Lower lobe of right lung (tissue), 2 donors: ENCODE data around the gene XRCC3. TPM values are rescaled to one million over a fixed set of nuclear protein-coding genes. Genes with fewer than 3 reads are reported as not detected.

Source experiments
- ATAC-seq, 2 donors: fragments of 200-7000 bp; cut with Tn5 transposase; one replicate each; pipeline ENCODE4 v1.9.1; 2020 to 2022; ENCODE audit warnings: mild to moderate bottlenecking in 2 of 2, moderate library complexity in 2 of 2
- DNase-seq: peaks from one replicate; pipeline ENCODE4 v3.0.0-alpha.2; 2020
- H3K27ac ChIP-seq: fragments of 200-600 bp; one replicate; pipeline ENCODE4 v1.8.0; 2022
- H3K27me3 ChIP-seq: fragments of 200-600 bp; one replicate; pipeline ENCODE4 v1.8.0; 2022; ENCODE audit warnings: low read depth
- H3K36me3 ChIP-seq: fragments of 200-600 bp; one replicate; pipeline ENCODE4 v1.8.0; 2022; ENCODE audit warnings: mild to moderate bottlenecking
- H3K4me1 ChIP-seq: fragments of 200-600 bp; one replicate; pipeline ENCODE4 v1.8.0; 2022
- H3K4me3 ChIP-seq: fragments of 200-600 bp; one replicate; pipeline ENCODE4 v1.8.0; 2022; ENCODE audit warnings: mild to moderate bottlenecking
- H3K9me3 ChIP-seq: fragments of 200-600 bp; one replicate; pipeline ENCODE4 v1.8.0; 2022
- intact Hi-C: fragments of 100-400 bp; cut with DNase I; formaldehyde crosslinking; loops from one replicate; pipeline ENCODE4 v1.11.0; 2022
- total RNA-seq: library from RNA; stranded (reverse); fragmentation: NEBNext Ultra II Directional; extraction: Animal tissue kit (Norgen Biotek cat#: 25700); gene quantifications from one replicate; pipeline ENCODE4 v1.2.1, GENCODE V29; 2021
- TF ChIP-seq, protein P1 (sequence below): fragments of 200-600 bp; IDR thresholded peaks from one replicate; pipeline ENCODE4 v1.8.0; 2022; ENCODE audit warnings: antibody characterized with exemption, mild to moderate bottlenecking
- donor health status: DM: no; HTN: yes; CAD: no; lungs with severe emphysema.

XRCC3 gene
- total RNA-seq, 1 donor from 2014 or later, result 5.0 TPM

DNA sequence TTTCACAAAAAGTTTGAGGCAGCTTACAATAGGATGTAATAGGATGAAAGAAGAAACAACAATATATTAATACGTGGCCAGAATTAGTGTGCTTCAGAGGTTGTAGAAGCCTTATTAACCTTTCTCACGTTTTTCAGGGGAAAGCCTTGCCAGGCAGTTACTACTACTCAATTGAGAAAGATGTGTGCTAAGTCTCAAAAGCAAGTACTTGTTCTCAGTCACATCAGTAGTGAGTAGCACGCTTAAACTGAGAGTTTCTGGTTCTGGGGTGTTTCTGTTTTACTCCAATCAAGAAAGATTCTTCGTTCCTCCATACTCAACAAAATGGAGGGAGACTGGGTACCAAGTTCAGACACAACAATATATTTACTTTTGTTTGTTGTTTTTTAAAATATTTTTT is 47.6 kb downstream of the XRCC3 start:
- Histone ChIP-seq H3K27me3 (no peaks in the 10 kb centered on the region), H3K4me3 (no peak overlapping the region), H3K4me1 (peaks cover 8% of the 10 kb centered on the region), H3K27ac (no peak overlapping the region), H3K9me3 (no peaks in the 10 kb centered on the region), H3K36me3 (peaks cover 100% of the 10 kb centered on the region)
- TF ChIP-seq, protein P1, sequence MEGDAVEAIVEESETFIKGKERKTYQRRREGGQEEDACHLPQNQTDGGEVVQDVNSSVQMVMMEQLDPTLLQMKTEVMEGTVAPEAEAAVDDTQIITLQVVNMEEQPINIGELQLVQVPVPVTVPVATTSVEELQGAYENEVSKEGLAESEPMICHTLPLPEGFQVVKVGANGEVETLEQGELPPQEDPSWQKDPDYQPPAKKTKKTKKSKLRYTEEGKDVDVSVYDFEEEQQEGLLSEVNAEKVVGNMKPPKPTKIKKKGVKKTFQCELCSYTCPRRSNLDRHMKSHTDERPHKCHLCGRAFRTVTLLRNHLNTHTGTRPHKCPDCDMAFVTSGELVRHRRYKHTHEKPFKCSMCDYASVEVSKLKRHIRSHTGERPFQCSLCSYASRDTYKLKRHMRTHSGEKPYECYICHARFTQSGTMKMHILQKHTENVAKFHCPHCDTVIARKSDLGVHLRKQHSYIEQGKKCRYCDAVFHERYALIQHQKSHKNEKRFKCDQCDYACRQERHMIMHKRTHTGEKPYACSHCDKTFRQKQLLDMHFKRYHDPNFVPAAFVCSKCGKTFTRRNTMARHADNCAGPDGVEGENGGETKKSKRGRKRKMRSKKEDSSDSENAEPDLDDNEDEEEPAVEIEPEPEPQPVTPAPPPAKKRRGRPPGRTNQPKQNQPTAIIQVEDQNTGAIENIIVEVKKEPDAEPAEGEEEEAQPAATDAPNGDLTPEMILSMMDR, result no peak
- intact Hi-C loops, result no loop called here
- no peak for ATAC-seq
- no peak for DNase-seq

DNA sequence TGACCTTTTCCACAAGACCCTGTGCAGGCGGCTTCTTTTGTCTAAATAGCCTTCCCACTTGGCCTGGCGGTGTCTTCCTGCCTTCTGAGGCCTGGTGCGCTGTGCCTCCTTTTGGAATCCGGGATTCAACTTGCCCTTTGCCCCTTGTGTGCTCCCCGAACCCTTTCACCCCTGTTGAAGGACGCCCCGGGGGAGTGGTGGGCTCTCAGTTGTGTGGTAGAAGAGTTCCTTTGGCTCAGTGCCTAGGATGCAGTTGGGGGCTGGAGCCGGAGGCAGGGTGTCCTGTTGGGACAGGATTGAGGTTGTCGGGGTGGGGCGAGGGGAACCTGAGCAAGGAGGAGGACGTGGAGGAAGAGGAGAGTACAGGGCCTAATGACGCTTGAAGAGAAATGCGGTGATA is 51.7 kb downstream of the XRCC3 start:
- no peaks in the 10 kb centered on the region for H3K9me3 ChIP-seq
- ATAC-seq (peak; percentile 19 to 42), DNase-seq (no peak)
- intact Hi-C loops, result no loop called here
- TF ChIP-seq, protein P1, result no peak
- H3K27ac ChIP-seq, result peak overlapping the region; percentile 49
- H3K36me3 ChIP-seq, result peaks cover 99% of the 10 kb centered on the region
- no peak overlapping the region for H3K4me3 ChIP-seq
- peaks cover 8% of the 10 kb centered on the region for H3K4me1 ChIP-seq
- no peaks in the 10 kb centered on the region for H3K27me3 ChIP-seq

DNA sequence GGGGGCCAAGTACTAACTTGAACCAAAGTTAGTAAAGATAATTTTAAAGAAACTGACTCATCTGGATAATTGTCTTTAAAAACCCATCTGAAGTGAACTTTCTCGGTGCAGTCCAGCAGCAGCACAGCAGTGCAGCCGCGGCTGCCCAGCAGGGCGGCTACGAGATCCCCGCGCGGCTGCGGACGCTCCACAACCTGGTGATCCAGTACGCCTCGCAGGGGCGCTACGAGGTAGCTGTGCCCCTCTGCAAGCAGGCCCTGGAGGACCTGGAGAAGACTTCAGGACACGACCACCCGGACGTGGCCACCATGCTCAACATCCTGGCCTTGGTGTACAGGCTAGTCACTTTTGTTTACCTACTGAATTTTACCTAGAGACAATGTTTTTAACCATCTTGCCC is 52.7 kb downstream of the XRCC3 start:
- no peak for DNase-seq
- H3K4me1 ChIP-seq, result peaks cover 12% of the 10 kb centered on the region
- no peaks in the 10 kb centered on the region for H3K9me3 ChIP-seq
- intact Hi-C loops, result no loop called here
- H3K36me3 ChIP-seq, result peaks cover 99% of the 10 kb centered on the region
- no peak for ATAC-seq
- H3K27ac ChIP-seq, result no peak overlapping the region
- no peaks in the 10 kb centered on the region for H3K27me3 ChIP-seq
- H3K4me3 ChIP-seq, result no peak overlapping the region
- TF ChIP-seq, protein P1, result no peak

DNA sequence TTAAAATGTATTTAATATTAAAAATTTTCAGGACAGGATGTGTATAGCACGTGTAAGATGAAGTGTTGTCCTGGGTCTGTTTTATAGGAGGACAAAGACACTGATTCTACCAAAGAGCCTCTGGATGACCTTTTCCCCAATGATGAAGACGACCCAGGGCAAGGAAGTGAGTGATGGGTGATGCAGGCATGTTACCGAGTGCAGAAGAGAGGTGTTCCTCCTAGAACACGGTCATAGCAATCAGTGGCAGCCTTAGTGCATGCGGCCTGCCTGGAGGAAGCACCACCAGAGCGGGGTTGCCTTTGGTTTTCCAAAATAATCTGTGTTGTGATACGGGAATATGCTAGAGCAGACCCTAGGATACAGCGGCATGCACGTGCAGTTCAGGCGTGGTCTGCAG is 53.2 kb downstream of the XRCC3 start:
- Histone ChIP-seq H3K4me1 (peaks cover 17% of the 10 kb centered on the region), H3K4me3 (no peak overlapping the region), H3K36me3 (peaks cover 99% of the 10 kb centered on the region), H3K27me3 (no peaks in the 10 kb centered on the region), H3K9me3 (no peaks in the 10 kb centered on the region), H3K27ac (no peak overlapping the region)
- ATAC-seq, result no peak
- TF ChIP-seq, protein P1, result no peak
- intact Hi-C loops, result no loop called here
- no peak for DNase-seq

DNA sequence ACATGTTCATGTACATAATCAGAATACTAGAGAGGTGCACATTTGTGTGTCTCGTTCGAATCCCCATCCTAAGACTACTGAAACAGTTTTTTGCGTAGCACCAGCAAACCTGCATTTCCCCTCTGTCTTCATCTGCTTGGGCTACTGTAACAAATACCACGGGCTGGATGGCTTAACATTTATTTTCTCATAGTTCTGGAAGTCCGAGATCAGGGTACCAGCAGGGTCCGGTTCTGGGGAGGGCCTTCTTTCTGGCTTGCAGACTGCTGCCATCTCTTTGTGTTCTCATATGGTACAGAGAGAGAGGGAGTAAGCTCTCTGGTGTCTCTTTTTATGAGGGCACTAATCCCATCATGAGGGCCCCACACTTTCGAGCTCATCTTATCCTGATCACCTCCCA is 55.6 kb downstream of the XRCC3 start:
- Histone ChIP-seq H3K4me1 (peaks cover 40% of the 10 kb centered on the region), H3K4me3 (no peak overlapping the region), H3K9me3 (no peaks in the 10 kb centered on the region), H3K36me3 (peaks cover 99% of the 10 kb centered on the region), H3K27ac (no peak overlapping the region), H3K27me3 (no peaks in the 10 kb centered on the region)
- TF ChIP-seq, protein P1, result no peak
- ATAC-seq, result no peak
- no peak for DNase-seq
- intact Hi-C loops, result no loop called here

DNA sequence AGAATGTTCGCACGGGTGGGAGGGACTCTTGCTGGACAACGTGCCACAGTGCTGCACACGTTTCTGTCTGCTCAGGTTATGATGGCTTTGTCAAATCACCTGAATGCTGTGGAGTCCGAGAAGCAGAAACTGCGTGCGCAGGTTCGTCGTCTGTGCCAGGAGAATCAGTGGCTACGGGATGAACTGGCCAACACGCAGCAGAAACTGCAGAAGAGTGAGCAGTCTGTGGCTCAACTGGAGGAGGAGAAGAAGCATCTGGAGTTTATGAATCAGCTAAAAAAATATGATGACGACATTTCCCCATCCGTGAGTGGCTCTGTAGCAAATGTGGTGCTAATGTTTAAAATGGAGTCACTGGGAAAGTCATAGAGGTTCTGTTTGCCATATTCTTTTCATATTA is 57.8 kb downstream of the XRCC3 start:
- TF ChIP-seq, protein P1, result no peak
- Histone ChIP-seq H3K9me3 (no peaks in the 10 kb centered on the region), H3K27me3 (no peaks in the 10 kb centered on the region), H3K4me1 (peaks cover 51% of the 10 kb centered on the region), H3K4me3 (no peak overlapping the region), H3K27ac (no peak overlapping the region), H3K36me3 (peaks cover 87% of the 10 kb centered on the region)
- DNase-seq (no peak), ATAC-seq (no peak)
- intact Hi-C loops, result no loop called here
